ENCODE measurements around the gene ZBTB20. TPM values are rescaled to one million over a fixed set of nuclear protein-coding genes. Genes with fewer than 3 reads are reported as not detected.

ZBTB20 gene
- total RNA-seq, 1 donor from 2014 or later = 32.5 TPM

DNA sequence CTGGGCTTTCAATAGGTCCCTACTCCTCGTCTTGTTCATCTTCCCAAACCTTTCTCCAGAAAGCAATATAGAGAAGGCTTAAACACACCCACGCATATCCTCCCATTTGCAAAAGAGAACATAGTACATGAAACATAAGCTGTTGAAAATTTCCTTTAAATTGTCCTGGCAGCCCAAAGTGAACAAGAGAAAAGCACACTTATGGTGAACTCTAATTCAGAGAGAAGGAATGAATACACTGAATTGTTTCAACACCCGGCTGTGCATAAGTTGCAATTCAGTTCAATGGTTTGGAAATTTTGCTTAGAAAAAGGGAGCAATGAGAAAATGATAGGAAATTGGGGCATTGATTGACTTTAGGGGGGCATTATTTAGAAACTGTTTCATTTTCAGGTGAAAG, 650.6 kb downstream of the ZBTB20 start:
- Histone ChIP-seq H3K4me3 (ENCODE audit: low read depth, low read length) (no peak overlapping the region), H3K27me3 (ENCODE audit: control insufficient read depth, insufficient read depth, low read length) (no peaks in the 10 kb centered on the region), H3K36me3 (ENCODE audit: control insufficient read depth, insufficient read depth, low read length) (no peaks in the 10 kb centered on the region)
- TF ChIP-seq, protein P1, sequence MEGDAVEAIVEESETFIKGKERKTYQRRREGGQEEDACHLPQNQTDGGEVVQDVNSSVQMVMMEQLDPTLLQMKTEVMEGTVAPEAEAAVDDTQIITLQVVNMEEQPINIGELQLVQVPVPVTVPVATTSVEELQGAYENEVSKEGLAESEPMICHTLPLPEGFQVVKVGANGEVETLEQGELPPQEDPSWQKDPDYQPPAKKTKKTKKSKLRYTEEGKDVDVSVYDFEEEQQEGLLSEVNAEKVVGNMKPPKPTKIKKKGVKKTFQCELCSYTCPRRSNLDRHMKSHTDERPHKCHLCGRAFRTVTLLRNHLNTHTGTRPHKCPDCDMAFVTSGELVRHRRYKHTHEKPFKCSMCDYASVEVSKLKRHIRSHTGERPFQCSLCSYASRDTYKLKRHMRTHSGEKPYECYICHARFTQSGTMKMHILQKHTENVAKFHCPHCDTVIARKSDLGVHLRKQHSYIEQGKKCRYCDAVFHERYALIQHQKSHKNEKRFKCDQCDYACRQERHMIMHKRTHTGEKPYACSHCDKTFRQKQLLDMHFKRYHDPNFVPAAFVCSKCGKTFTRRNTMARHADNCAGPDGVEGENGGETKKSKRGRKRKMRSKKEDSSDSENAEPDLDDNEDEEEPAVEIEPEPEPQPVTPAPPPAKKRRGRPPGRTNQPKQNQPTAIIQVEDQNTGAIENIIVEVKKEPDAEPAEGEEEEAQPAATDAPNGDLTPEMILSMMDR (IDR thresholded peaks at IDR 0.05; ENCODE audit: insufficient read depth, low read length, poor library complexity, severe bottlenecking) = no peak
- no peak for DNase-seq (ENCODE audit: low read depth)

DNA sequence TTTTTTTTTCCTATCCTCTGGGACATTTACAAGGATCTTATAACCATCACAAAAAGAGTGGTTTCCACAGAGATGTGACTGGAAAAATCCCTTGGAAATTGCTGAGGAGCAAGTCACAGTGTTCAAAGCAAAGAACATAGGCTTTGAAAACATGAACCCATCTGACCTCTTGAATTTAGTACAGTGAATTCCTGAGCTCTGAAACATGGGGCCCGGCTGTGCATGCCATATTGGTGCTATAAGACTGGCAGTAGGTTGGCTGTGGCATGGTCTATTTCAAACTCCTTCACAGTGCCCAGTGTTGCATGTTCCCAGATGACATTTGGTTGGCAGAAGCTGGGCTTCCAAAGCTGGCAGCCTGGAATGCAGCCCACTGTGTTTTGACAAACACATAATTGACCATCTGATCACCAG, 651.1 kb downstream of the ZBTB20 start:
- Histone ChIP-seq H3K36me3 (ENCODE audit: control insufficient read depth, insufficient read depth, low read length) (no peaks in the 10 kb centered on the region), H3K4me3 (ENCODE audit: low read depth, low read length) (no peak overlapping the region), H3K27me3 (ENCODE audit: control insufficient read depth, insufficient read depth, low read length) (no peaks in the 10 kb centered on the region)
- DNase-seq (ENCODE audit: low read depth) = peak; percentile 37
- TF ChIP-seq, protein P1 (IDR thresholded peaks at IDR 0.05; ENCODE audit: insufficient read depth, low read length, poor library complexity, severe bottlenecking) = no peak

DNA sequence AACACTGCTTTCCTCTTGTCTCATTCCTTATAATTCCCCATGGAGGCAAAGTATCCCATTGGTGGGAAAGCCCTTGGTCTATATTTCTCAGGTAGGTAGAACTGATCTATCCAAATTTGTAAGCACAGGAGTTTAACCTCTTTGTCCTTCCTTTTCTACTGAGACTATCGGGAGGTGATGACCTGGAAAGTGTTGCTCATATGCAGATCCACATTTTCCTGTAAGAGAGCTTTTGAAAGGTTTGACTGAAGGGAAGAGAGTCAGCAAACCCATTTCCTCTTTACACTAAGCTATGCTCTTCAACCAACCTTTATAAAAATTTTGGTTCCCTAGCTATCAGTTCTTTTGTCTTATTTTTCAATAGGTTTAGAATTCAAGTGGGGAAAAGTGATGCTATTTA, 652.6 kb downstream of the ZBTB20 start:
- Histone ChIP-seq H3K36me3 (ENCODE audit: control insufficient read depth, insufficient read depth, low read length) (no peaks in the 10 kb centered on the region), H3K27me3 (ENCODE audit: control insufficient read depth, insufficient read depth, low read length) (no peaks in the 10 kb centered on the region), H3K4me3 (ENCODE audit: low read depth, low read length) (no peak overlapping the region)
- TF ChIP-seq, protein P1 (IDR thresholded peaks at IDR 0.05; ENCODE audit: insufficient read depth, low read length, poor library complexity, severe bottlenecking) = no peak
- no peak for DNase-seq (ENCODE audit: low read depth)

DNA sequence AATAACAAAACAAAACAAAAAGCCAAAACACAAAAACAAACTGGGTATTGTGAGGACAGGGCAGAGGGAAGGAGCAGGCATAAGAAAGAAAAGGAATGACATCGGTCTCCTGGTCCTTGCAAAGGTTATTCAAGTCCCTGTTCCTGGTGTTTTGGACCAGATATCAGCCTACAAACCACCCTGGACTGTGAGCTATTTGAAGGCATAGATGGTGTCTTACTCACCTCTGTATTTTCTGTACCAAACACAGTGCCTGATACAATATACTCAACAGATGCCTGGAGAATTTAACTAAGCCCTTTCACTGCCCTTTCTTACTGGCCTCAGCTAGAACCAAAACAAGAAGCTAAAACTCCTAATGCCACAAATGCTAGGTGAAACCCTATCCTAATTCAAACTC, 656.3 kb downstream of the ZBTB20 start:
- TF ChIP-seq, protein P1 (IDR thresholded peaks at IDR 0.05; ENCODE audit: insufficient read depth, low read length, poor library complexity, severe bottlenecking) = no peak
- Histone ChIP-seq H3K27me3 (ENCODE audit: control insufficient read depth, insufficient read depth, low read length) (no peaks in the 10 kb centered on the region), H3K36me3 (ENCODE audit: control insufficient read depth, insufficient read depth, low read length) (no peaks in the 10 kb centered on the region), H3K4me3 (ENCODE audit: low read depth, low read length) (no peak overlapping the region)
- no peak for DNase-seq (ENCODE audit: low read depth)

DNA sequence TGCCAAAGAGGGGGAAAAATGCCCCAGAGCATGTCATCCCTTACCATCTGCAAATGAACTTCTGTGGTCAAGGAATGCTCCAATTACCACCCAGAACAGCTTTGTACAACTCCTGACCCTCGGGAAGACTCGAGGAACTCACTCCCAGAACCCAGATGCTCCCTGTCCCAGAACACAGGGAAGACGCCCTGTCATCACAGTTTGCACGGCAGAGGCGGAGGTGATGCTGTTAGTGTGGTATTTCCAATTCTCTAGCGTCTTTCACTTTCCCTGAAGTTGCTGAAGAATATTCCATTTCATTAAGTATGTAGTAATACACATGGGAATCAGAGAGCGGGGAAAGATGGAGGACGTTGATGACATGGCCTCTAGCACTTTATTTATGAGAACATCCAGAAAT, 659.6 kb downstream of the ZBTB20 start:
- TF ChIP-seq, protein P1 (IDR thresholded peaks at IDR 0.05; ENCODE audit: insufficient read depth, low read length, poor library complexity, severe bottlenecking) = no peak
- Histone ChIP-seq H3K4me3 (ENCODE audit: low read depth, low read length) (no peak overlapping the region), H3K27me3 (ENCODE audit: control insufficient read depth, insufficient read depth, low read length) (no peaks in the 10 kb centered on the region), H3K36me3 (ENCODE audit: control insufficient read depth, insufficient read depth, low read length) (no peaks in the 10 kb centered on the region)
- no peak for DNase-seq (ENCODE audit: low read depth)

DNA sequence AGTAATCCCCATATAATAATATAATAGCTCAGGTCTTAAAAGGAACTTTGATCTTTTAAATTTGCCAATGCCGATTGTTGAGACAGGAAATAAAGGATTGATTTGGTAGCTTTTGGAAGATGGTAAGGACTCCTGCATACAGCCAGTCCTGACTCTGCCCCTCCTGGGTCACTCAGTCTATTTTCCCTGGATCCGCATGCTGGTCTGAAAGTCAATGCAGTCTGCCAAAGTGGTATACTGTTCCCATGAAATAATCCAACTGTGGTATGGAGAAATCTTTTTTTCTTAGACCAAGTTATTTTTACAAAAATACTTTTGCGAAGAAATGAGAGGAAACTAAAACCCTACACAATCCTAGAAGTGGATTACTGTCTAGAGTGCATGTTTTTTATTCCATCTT, 662.2 kb downstream of the ZBTB20 start:
- no peaks in the 10 kb centered on the region for H3K36me3 ChIP-seq (ENCODE audit: control insufficient read depth, insufficient read depth, low read length)
- TF ChIP-seq, protein P1 (IDR thresholded peaks at IDR 0.05; ENCODE audit: insufficient read depth, low read length, poor library complexity, severe bottlenecking) = no peak
- no peaks in the 10 kb centered on the region for H3K27me3 ChIP-seq (ENCODE audit: control insufficient read depth, insufficient read depth, low read length)
- no peak overlapping the region for H3K4me3 ChIP-seq (ENCODE audit: low read depth, low read length)
- DNase-seq (ENCODE audit: low read depth) = no peak
